GM21526 (cell line): ENCODE measurements around the gene USP6NL.

Source experiments
- ATAC-seq: cut with Tn5 transposase; IDR thresholded peaks from one replicate; pipeline ENCODE4 v1.9.1; 2021; ENCODE audit warnings: moderate library complexity; ENCODE audit not compliant: unreplicated experiment, low FRiP score

Gene USP6NL

GRCh38 chr10:11491087-11491486, 120.4 kb downstream of the USP6NL start:
- no peak for ATAC-seq

GRCh38 chr10:11489591-11489990, 121.9 kb downstream of the USP6NL start:
- ATAC-seq, result no peak

GRCh38 chr10:11488126-11488525, 123.3 kb downstream of the USP6NL start:
- no peak for ATAC-seq

GRCh38 chr10:11483201-11484148, 128.0 kb downstream of the USP6NL start:
- ATAC-seq, result no peak

GRCh38 chr10:11482306-11482705, 129.1 kb downstream of the USP6NL start:
- no peak for ATAC-seq

- no peak for ATAC-seq
Observed at GRCh38 chr10:11480687-11481086, 130.8 kb downstream of the USP6NL start.

GRCh38 chr10:11479300-11479699, 132.2 kb downstream of the USP6NL start:
- ATAC-seq, result no peak

GRCh38 chr10:11478807-11479206, 132.6 kb downstream of the USP6NL start:
- ATAC-seq, result no peak

GRCh38 chr10:11475831-11476434, 135.5 kb downstream of the USP6NL start:
- ATAC-seq, result no peak

GRCh38 chr10:11473128-11473760, 138.2 kb downstream of the USP6NL start:
- no peak for ATAC-seq

- no peak for ATAC-seq
Observed at GRCh38 chr10:11472158-11472753, 139.2 kb downstream of the USP6NL start.

GRCh38 chr10:11469575-11470391, 141.7 kb downstream of the USP6NL start:
- ATAC-seq, result no peak

GRCh38 chr10:11468126-11468742, 143.2 kb downstream of the USP6NL start:
- no peak for ATAC-seq

GRCh38 chr10:11465406-11465805, 146.0 kb downstream of the USP6NL start:
- no peak for ATAC-seq

GRCh38 chr10:11463111-11463510, 148.3 kb downstream of the USP6NL start:
- ATAC-seq, result no peak

- ATAC-seq, result no peak
Observed at GRCh38 chr10:11462071-11462470, 149.4 kb downstream of the USP6NL start.

GRCh38 chr10:11457336-11457735, 154.1 kb downstream of the USP6NL start:
- ATAC-seq, result no peak

- no peak for ATAC-seq
Observed at GRCh38 chr10:11454958-11455566, 156.4 kb downstream of the USP6NL start.

GRCh38 chr10:11454160-11454559, 157.3 kb downstream of the USP6NL start:
- ATAC-seq, result no peak
